Glutamatergic neuron (in vitro differentiated cells): ENCODE results near the gene DVL1. TPM values are rescaled to one million over a fixed set of nuclear protein-coding genes. Genes with fewer than 3 reads are reported as not detected.
A peak's percentile ranks its signal among the peaks of the same experiment; 100 is the strongest.

Source experiments
- DNase-seq: peaks from one replicate; pipeline ENCODE4 v3.0.0; 2022
- H3K27ac Mint-ChIP-seq: one replicate; pipeline ENCODE4 v1.8.0; 2020; ENCODE audit warnings: mild to moderate bottlenecking, mixed read lengths, inconsistent platforms; ENCODE audit not compliant: unreplicated experiment
- H3K27me3 Mint-ChIP-seq: one replicate; pipeline ENCODE4 v1.8.0; 2020; ENCODE audit warnings: mild to moderate bottlenecking, moderate library complexity, mixed read lengths, inconsistent platforms; ENCODE audit not compliant: unreplicated experiment
- H3K36me3 Mint-ChIP-seq: one replicate; pipeline ENCODE4 v1.8.0; 2020; ENCODE audit warnings: mild to moderate bottlenecking, mixed read lengths, inconsistent platforms; ENCODE audit not compliant: unreplicated experiment
- H3K4me1 Mint-ChIP-seq: one replicate; pipeline ENCODE4 v1.8.0; 2020; ENCODE audit warnings: mild to moderate bottlenecking, low read depth, mixed read lengths, inconsistent platforms; ENCODE audit not compliant: unreplicated experiment
- H3K4me3 Mint-ChIP-seq: one replicate; pipeline ENCODE4 v1.8.0; 2020; ENCODE audit warnings: mild to moderate bottlenecking, mixed read lengths, inconsistent platforms; ENCODE audit not compliant: unreplicated experiment
- H3K9me3 Mint-ChIP-seq: one replicate; pipeline ENCODE4 v1.8.0; 2020; ENCODE audit warnings: mild to moderate bottlenecking, moderate library complexity, mixed read lengths, inconsistent platforms; ENCODE audit not compliant: unreplicated experiment
- CTCF ChIP-seq: fragments of 200-600 bp; sonication (generic); IDR thresholded peaks from one replicate; pipeline ENCODE4 v1.5.0; 2021; ENCODE audit not compliant: partially characterized antibody, unreplicated experiment
- total RNA-seq: library from RNA; stranded (reverse); fragmentation: NEBNext Ultra II Directional; extraction: Animal tissue kit (Norgen Biotek cat#: 25700); gene quantifications from one replicate; pipeline ENCODE4 v1.2.1, GENCODE V29; 2021; ENCODE audit not compliant: unreplicated experiment

DVL1 gene
- total RNA-seq, 1 donor from 2014 or later = 124 TPM

- peaks cover 32% of the 10 kb centered on the region for H3K27me3 Mint-ChIP-seq
- peak; percentile 16 for DNase-seq
- H3K27ac Mint-ChIP-seq = no peak overlapping the region
- H3K9me3 Mint-ChIP-seq = peaks cover 15% of the 10 kb centered on the region
- peaks cover 2% of the 10 kb centered on the region for H3K4me1 Mint-ChIP-seq
- no peak overlapping the region for H3K4me3 Mint-ChIP-seq
- H3K36me3 Mint-ChIP-seq = no peaks in the 10 kb centered on the region
- no peak for TF ChIP-seq CTCF
Observed at GRCh38 chr1:1294250-1294890, 54.8 kb downstream of the DVL1 start.

- TF ChIP-seq CTCF = no peak
- no peaks in the 10 kb centered on the region for H3K36me3 Mint-ChIP-seq
- H3K4me1 Mint-ChIP-seq = peaks cover 2% of the 10 kb centered on the region
- peaks cover 10% of the 10 kb centered on the region for H3K9me3 Mint-ChIP-seq
- DNase-seq = peak; percentile 65
- no peak overlapping the region for H3K4me3 Mint-ChIP-seq
- H3K27ac Mint-ChIP-seq = no peak overlapping the region
- H3K27me3 Mint-ChIP-seq = peaks cover 26% of the 10 kb centered on the region
Observed at GRCh38 chr1:1293263-1294249, 55.7 kb downstream of the DVL1 start.

- Mint-ChIP-seq H3K27ac (peak overlapping the region; percentile 59), H3K9me3 (peaks cover 7% of the 10 kb centered on the region), H3K4me1 (peaks cover 2% of the 10 kb centered on the region), H3K36me3 (no peaks in the 10 kb centered on the region), H3K27me3 (peaks cover 23% of the 10 kb centered on the region), H3K4me3 (no peak overlapping the region)
- DNase-seq = peak; percentile 18
- no peak for TF ChIP-seq CTCF
Observed at GRCh38 chr1:1292851-1293250, 56.4 kb downstream of the DVL1 start.

GRCh38 chr1:1292442-1292779 lies 56.8 kb downstream of the DVL1 start:
- no peak for TF ChIP-seq CTCF
- peaks cover 2% of the 10 kb centered on the region for H3K4me1 Mint-ChIP-seq
- no peak overlapping the region for H3K4me3 Mint-ChIP-seq
- peaks cover 7% of the 10 kb centered on the region for H3K9me3 Mint-ChIP-seq
- peak overlapping the region; percentile 82 for H3K27ac Mint-ChIP-seq
- DNase-seq = peak; percentile 15
- H3K36me3 Mint-ChIP-seq = no peaks in the 10 kb centered on the region
- peaks cover 23% of the 10 kb centered on the region for H3K27me3 Mint-ChIP-seq
